Left ventricle myocardium superior (tissue), 1 donor: Measurements from ENCODE around the gene PRKAG2. TPM values are rescaled to one million over a fixed set of nuclear protein-coding genes. Genes with fewer than 3 reads are reported as not detected.
"Not testable (repeated sequence)": the region's sequence is repeated elsewhere in the genome, so short reads cannot be mapped to it uniquely, and the experiment has no call there.

Experiments used
- ATAC-seq: fragments of 200-7000 bp; cut with Tn5 transposase; one replicate; pipeline ENCODE4 v1.9.1; 2020; ENCODE audit warnings: mild to moderate bottlenecking, moderate library complexity
- DNase-seq: peaks from one replicate; pipeline ENCODE4 v3.0.0-alpha.2; 2020
- intact Hi-C: fragments of 100-400 bp; cut with micrococcal nuclease; formaldehyde crosslinking; loops from one replicate; pipeline ENCODE4 v1.11.0; 2022
- total RNA-seq: library from RNA; stranded (reverse); fragmentation: NEBNext Ultra II Directional; extraction: Animal tissue kit (Norgen Biotek cat#: 25700); gene quantifications from one replicate; pipeline ENCODE4 v1.2.1, GENCODE V29; 2021
- donor health status: DM: no; HTN: yes; CAD: no; lungs with severe emphysema.

PRKAG2 gene
- total RNA-seq, 1 donor from 2014 or later = 113 TPM

DNA sequence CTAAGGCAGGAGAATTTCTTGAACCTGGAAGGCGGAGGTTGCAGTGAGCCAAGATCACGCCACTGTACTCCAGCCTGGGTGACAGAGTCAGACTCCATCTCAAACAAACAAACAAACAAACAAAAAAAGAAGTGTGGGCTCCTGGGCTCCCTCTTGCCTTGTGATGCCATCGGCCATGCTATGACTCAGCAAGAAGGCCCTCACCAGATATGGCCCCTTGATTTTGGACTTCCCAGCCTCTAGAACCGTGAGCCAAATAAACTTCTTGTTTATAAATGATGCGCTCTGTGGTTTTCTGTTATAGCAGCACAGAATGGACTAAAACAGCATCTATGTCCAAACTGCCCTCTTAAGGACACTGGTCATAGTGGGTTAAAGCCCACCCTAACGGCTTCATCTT, 327.3 kb downstream of the PRKAG2 start:
- no peak for ATAC-seq
- intact Hi-C loops = no loop called here
- DNase-seq = no peak

DNA sequence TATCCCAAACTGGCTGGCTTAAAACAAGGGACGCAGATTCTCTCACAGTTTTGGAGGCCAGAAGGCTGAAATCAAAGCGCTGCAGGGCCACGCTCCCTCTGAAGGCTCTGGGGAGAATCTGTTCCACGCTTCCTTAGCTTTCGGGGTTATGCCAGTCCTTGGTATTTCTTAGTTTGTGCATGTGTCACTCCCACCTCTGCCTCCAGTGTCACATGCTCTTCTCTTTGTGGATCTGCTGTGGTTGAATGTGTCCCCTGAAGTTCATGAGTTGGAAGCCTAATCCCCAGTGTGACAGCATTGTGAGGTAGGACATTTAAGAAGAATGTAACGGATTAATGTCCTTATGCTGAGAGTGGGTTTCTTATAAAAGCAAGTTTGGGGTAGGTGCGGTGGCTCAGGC, 327.8 kb downstream of the PRKAG2 start:
- intact Hi-C loops = no loop called here
- DNase-seq = no peak
- ATAC-seq = no peak

DNA sequence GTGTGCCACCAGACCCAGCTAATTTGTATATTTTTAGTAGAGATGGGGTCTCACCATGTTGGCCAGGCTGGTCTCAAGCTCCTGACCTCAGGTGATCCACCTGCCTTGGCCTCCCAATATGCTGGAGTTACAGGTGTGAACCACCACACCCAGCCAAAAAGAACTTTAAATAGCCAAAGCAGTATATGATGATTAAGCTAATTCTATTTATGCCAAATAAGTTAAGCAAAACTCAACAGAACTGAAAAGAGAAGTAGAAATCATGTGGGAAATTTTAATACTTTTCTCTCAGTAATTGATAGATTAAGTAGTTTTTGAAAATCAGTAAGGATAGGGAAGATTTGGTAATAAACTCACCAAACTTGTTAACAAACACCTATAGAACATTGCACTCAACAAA, 332.7 kb downstream of the PRKAG2 start:
- intact Hi-C loops = no loop called here
- no peak for DNase-seq
- no peak for ATAC-seq

DNA sequence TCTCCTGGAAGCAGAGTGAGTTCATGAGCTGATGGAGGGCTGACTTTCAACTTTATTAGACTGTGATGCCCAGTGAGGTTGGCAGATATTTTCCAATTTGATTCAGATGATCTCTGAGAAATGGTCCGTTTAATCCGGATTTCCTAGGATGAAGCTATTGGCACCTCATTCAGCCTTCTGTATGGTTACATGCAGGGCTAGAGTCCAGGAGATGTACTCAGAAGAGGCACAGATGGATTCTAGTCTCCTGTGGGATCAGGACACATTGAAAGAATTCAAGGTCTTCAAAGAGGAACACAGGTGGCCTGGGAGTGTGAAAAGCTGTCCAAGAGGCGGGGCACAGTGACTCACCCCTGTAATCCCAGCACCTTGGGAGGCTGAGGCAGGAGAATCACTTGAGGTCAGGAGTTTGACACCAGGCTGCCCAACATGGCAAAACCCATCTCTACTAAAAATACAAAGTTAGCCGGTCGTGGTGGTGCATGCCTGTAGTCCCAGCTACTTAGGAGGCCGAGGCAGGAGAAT, 334.2 kb downstream of the PRKAG2 start:
- ATAC-seq = no peak
- no peak for DNase-seq
- intact Hi-C loops = no loop called here

DNA sequence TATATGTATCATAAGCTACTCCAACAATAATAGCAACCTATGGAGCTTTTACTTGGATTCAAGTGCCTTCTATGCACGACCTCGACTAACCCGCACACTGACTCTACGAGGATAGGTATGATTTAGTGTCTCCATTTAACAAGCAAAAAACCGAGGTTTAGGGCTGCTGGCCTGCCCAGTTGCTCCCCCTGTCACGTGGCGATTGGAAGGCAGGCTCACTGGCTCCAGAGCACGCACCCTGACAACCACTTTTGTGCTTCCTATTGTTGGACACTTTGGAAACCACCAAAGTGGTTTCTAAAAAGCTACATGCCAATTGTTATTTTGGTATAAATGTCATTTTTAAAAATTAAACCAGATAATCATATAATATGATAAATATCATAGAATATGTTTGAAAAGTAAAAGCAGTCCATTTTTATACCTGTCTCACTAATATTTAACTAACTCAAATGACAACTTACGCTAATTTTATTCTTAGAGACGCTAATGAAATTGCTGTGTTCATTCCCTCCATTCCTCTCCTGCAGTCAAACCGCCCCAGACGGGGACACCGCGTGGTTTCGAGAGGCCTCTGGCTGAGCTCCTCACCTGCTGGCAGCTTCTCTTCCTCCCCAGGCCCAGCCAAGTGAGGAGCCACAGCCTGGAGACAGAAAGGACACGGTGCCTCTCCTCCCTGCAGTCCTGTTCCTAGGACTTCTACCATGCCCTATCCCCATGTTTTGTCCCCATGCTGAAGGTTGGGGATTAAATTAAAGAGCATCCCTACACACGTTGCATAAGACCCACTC, 335.0 kb downstream of the PRKAG2 start:
- ATAC-seq = peak; percentile 51
- peak; percentile 58 for DNase-seq
- intact Hi-C loops = no loop called here

DNA sequence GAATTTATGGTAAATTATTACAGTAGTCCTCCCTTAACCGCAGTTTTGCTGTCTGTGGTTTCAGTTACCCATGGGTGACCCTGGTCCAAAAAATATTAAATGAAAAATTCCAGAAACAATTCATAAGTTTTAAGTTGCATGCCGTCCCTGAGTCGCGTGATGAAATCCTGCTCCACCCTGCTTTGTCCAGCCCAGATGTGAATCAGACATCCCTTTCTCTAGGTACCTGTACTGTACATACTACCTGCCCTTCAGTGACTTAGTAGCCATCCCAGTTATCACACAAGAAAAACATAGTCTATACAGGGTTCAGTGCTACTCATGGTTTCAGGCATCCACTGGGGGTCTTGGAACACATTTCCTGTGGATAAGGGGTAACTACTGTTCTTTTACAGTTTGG, 336.8 kb downstream of the PRKAG2 start:
- ATAC-seq = no peak
- intact Hi-C loops = no loop called here
- no peak for DNase-seq

DNA sequence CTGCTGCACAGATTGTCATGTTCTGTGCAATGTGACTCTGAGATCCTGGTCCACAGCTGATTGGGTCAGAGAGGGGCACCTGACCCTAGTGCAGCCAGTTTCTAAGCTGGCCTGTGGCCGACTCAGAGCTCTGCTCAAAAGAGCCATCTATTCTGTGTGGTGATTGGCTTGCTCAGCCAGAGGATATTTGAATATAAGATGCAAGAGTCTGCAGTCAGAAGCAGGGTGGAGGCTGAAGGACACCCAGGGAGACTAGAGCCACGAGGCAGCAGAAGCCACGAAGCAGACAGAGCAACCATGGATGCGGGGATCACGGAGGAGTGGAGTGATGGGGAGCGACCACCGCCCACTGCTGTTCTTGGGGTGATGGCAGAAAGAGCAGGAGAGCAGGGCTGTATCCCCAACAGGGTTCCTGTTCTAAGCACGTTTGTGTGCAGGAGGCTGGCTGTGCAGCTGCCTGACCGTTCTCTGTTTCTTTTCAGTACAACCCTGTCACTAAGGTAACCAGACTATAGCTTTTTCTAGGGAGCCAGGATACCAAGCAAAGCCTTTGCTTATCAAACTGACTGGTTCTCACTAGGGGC, 337.7 kb downstream of the PRKAG2 start:
- ATAC-seq (peak; percentile 89), DNase-seq (no peak)
- intact Hi-C loops = no loop called here

DNA sequence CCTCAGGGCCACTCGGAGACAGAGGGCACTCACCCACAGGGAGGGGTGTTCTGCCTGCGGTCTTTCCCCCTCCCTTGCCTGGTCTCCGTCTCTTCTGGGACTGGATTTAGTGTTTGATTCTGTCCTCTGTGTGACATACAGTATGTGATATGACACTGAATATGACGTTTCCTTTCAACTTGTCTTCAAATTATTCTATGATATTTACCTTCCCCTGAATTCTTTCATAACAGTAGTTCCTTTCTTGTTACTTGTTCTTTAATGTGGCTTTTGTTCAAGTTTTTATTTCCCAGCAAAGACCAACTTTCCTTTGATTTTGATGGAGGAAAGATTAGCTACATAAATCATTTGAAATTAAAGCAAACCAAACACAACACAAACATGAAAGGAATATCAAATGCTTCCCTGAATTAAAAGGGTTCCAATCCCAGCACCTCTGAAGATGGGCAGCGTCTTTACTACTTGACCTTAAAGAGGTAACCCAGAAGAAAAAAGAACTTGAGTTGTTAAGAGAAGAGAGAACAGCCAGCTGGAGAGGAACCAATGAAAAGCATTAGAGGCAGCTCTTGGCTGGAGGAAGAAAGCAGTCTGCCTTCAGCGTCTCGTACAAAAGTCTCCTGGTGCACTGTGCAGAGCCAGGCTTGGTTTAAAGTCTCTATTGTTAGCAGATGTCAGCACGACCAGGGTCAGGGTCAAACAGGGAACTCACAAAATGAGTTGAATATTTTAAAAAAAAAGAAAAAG, 338.9 kb downstream of the PRKAG2 start:
- intact Hi-C loops = no loop called here
- DNase-seq = no peak
- peak; percentile 88 for ATAC-seq

DNA sequence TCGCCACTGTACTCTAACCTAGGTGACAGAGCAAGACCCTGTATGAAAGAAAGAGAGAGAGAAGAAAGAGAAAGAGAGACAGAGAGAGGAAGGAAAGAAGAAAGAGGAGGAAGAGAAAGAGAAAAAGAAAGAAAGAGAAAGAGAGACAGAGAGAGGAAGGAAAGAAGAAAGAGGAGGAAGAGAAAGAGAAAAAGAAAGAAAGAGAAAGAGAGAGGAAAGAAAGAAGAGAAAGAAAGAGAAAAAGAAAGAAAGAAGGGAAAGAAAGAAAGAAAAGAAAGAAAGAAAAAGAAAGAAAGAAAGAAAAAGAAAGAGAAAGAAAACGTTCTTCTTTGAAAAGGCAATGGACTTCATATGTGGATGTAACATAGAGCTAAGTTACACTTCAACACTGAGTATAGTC, 340.7 kb downstream of the PRKAG2 start:
- intact Hi-C loops, ATAC-seq, DNase-seq: not testable (repeated sequence)

DNA sequence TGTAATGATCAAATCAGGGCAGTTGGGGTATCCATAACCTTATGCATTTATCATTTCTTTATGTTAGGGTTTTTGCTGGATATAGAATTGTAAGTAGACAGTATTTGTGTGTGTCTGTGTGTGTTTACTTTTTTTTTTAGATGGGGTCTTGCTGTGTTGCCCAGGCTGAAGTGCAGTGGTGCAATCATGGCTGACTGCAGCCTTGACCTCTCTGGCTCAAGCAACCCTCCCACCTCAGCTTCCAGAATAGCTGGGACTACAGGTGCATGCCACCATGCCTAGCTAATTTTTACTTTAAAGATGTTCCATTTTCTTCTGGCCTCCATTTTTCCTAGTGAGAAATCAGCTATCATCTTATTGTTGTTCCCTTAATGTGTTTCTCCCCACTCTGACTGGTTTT, 347.1 kb downstream of the PRKAG2 start:
- intact Hi-C loops = no loop called here
- no peak for DNase-seq
- ATAC-seq = no peak

DNA sequence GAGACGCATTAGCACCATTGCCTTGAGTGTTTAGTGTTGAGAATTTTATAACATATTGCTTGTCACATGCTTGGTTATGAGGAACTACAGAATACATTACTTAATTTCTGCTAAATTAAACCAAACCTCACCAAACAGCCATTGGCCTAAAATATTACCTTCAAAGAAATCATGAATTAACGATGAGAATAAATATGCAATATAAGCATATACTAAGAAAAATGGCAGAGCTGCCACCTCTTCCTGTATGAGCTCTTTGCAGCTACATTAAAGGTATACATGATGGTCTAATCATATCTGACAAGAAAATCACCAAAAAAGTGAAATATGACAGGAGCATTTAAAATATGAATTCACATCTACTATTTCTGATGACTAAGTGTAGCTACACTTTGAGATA, 352.1 kb downstream of the PRKAG2 start:
- intact Hi-C loops = no loop called here
- no peak for DNase-seq
- ATAC-seq = no peak

DNA sequence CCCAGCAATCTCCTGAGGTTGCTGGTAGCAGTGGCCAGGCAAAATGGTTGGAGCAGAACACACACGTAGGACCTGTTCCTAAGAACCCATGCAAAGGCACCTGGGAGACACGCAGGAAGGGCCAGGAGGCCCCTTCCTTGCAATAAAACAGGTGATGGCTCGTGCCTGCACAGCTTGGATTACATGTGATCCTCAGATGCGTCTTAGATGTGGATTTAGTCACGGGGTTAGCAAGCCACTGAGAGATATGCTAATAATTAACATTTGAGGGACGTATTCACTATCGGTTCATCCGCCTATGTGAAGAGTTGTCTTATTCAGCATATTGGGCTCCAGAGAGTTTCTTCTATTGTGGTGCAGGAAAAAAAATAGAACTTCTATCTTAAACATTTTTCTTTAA, 352.6 kb downstream of the PRKAG2 start:
- ATAC-seq = no peak
- DNase-seq = no peak
- intact Hi-C loops = no loop called here

DNA sequence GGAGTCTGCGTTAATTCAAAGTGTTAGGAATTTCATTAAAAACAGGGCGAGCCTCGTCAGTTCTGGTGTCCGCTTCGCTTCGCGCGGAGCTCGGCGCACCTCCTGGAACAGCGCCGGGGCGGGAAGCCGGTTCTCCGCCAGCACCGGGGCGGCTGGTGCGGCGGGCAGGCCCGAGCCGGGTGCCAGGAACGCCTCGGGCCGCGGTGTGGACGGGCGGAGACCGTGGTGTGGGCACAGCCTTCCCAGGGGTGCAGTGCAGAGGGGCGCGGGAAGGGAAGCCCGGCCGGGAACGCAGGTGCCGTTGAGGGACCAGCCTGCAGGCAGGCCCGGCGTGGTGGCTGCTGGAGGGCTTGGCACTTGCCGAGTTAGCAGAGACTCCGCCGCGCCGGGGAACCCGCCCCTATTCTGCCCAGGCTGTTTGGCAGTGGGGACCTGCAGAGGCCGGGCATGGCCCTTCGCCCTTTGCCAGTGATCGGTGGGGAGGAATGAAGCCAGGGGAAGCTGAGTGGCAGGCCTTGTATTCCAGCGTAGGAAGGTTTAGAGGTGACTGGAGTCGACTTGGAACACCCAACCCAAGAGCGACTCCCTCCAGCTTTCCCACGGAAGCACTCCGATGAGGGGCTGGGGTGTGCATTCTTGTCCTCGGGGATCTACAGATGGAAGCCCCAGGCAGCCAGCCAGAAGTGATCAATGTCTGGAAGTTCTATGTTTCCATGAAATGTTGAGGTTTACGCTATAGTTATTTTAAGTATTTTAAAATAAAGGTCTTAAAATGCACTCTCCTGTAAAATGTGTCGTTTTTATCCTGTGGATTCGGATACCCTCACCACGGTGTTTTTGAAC, 356.3 kb downstream of the PRKAG2 start:
- intact Hi-C loops = no loop called here

DNA sequence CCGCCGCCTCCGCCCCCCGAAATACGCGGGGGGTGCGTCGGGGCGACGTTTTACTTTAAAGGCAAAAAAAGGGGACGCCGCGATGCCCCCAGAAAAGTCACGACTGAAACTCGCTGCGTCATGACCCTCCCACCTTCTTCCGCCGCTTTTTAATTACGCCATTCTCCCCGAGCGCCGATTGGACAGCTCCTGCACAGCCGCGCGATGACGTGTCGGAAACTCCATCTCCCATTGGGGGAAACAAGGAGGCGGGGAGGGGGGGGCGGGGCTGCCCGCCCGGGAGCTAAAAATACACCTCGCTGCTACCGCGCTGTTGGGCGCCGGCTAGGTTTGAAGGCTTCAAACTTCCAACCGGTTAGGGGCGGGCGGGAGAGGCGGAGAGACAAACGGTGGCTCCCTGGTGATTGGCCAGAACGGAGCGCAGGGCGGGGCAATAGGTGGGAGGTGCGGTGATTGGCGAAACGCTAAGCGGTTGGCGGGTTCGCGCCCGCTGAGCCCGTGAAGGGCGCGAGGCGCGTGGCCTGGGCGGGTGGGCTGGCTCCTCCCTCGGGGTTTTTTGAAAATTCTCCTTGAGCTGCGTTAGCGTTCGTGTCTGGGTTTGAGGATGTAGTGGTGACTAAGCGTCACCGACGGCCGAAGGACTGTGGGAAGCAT, 357.0 kb downstream of the PRKAG2 start, which contains the start of gene RHEB:
Gene RHEB (minus strand): TSS at position 131 of the 654 bp plus-strand sequence. CDS start 384 bp downstream, outside the sequence.
- intact Hi-C loops = no loop called here
- ATAC-seq = peak; percentile 93
- peak; percentile 99 for DNase-seq

More for the DNA sequence above, 356.3 kb downstream of the PRKAG2 start:
- DNase-seq (peak; percentile 75), ATAC-seq (peak; percentile 39)

DNA sequence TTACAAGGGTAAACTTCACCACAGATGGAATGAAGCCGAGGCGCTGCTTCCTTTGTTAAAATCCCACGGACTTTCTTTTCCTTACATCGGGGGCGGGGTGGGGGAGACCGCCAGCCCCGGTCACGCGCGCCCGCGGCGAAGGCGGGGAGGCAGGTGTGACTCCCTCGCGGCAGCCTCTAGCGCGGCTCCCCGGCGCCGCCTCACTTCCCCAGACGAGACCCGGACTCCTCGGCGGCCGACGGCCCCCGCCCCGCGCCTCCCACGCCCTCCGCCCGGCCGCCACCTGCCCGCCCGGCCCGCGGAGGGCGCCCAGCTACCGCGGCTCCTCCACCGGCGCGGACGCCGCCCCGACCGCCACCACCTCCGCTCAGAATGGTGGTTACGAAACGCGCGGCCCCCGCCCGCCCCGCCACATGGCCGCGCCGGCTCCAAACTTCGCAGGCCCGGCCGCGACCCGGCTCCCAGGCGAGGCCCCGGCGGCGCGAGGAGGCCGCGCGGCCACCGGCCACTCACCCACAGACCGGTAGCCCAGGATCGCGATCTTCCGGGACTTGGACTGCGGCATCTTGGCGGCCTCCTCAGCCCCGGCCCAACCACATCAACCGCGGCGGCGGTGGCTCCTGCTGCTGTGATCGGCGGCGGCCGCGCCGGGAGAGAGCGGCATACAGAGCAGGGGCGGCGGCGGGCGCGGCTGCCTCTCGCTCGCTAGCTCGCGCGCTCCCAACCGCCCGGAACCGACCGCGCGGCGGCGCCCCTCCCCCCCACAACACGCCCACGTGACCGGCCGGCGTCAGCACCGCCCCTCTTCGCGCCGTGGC, 357.8 kb downstream of the PRKAG2 start:
- intact Hi-C loops = not testable (repeated sequence)
- ATAC-seq = peak; percentile 88
- DNase-seq = peak; percentile 80

DNA sequence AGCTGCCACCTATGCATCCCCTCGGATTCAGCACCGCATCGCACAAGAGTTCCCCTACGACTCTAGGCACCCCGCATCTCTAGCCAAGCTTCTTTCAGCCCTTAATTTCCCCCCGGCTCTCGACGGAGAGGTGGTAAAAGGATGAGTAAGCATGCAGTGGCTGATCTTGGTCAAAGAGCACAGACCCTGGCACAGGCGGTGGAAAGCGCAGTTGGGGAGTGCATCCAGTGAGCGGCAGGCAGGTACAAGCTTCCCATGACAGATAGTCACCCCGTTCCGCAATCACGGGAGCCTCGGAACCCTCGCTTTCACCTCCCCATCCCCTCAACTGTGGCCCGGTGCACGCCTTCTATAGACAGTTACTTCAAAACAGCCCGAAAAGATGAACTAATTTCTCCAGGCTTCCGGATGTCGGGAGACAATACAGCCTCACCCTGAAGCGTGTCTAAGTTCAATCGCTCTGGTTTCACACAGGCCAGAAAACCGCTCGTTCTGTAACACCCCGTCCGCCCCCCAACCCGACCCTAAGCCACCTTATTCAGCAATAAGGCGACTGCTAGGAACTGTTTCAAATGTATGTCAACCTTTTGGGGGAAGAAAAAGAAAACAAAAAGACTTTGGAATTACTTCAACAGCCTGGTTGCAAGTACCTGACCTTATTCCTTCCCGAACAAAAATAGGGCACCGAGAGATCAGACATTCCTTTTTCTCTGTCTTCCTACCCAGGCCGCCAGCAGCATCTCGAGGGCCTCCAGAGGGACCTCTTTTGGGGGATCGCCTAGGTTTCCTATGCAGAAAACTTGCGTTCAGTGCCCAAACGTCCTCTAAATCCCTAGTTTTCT, 358.6 kb downstream of the PRKAG2 start:
- intact Hi-C loops = no loop called here

DNA sequence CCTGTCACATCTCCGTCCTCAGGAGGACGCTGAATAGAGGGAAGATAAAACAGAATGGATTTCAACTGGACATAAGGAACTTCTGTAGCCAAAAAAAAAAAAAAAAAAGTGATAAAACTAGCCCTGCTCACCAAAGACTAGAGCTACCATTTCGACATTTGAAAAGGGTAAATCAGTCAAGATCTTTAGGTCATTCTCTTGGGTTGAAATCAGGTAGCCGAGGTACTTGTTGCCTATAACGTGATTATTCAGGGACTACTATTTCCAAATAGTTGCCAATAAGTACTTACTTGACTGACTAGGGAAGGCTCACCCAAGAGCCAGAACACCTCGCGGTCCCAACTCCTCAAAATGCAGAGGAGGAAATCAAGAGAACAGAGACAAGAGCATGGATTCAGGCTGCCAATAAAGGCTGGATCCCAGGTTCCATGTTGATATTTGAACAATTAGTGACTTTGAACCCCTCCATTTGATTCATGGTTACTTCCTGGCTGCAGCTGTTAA, 359.3 kb downstream of the PRKAG2 start:
- intact Hi-C loops = no loop called here
- no peak for ATAC-seq
- DNase-seq = no peak

More for the DNA sequence above, 358.6 kb downstream of the PRKAG2 start:
- peak; percentile 61 for DNase-seq
- ATAC-seq = peak; percentile 5
